ENCODE data around the gene TBC1D16. TPM values are rescaled to one million over a fixed set of nuclear protein-coding genes. Genes with fewer than 3 reads are reported as not detected.

The TBC1D16 gene
- total RNA-seq, 1 donor from 2014 or later = 33.4 TPM

DNA sequence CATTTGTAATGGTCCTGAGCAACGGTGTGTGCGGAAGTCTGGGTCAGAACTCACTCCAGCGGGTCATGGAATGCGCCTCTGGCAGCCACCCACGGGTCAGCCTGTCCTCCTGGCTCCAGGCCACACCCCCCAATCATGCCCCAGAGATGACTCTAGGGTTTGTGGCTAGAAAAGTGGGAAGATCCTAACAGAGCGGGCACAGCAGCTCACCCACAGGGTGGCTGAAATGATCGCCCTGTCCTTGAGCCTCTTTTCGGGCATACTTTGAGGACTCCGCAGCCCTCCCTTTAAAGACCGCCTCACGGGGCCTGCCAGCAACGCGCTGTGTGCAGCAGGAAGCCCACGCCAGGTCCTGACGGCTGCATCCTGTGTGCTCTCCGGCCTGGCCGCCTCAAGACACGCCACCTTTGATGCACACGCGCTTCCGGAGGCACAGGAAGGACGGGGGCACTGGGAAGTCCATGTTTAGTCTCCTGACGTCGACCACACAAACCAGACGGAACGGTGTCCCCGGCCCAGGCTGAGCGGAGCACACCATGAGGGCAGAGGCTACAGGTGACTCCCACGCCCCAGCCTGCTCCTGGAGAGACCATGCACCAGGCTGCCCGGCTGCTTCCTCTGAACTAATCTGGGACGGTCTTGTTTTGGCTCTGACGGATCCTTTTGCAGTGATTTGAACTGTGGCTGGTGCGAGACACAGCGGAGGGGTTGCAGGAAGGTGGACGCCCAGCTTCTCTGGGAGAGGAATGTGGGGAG is 92.9 kb downstream of the TBC1D16 start:
- DNase-seq (ENCODE audit: low read depth) = peak; percentile 76

GRCh38 chr17:79942011-79942405 is 93.7 kb downstream of the TBC1D16 start:
- DNase-seq (ENCODE audit: low read depth) = no peak

DNA sequence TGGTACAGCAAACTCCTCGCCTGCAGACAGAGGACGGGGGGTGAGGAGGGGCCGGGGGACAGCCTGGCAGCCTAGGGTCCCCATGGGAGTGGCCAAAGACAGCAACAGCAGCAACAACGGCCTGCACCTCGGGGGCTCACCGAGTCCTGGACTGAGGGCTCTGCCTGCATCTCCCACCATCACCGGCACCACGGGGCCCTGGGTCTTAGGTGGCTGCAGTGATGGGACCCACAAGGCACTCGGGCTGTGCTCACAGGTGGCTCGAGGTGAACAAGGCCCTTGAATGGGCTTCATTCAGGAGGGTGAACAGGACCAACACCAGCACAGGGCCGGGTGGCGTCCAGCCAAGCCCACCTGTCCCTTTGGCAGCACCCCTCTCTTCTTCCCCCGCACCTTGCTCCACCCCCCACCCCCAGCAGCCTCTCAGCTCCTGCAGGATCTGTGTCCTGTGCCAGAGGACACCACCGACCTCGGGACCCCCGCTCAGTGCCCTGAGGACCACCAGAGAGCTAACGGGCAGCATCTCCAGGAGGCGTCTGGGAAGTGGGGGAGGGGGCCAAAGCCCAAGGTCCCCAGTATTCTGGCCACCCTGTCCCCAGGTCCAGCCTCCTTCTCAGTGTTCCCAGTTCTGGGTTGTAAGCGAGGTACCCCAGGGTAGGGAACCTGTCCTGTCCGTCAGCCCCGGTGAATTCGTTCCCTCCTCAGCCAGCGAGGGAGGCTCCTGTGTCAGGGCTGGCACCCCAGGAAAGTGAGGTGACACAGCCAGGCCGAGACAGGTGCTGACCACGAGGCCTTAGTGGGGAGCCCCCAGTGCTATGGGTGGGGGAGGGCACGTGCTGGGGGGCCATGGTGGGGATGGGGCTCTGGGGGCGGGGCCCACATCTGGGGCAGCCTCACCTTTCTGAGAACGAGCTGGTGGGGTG is 94.3 kb downstream of the TBC1D16 start:
- no peak for DNase-seq (ENCODE audit: low read depth)

- DNase-seq (ENCODE audit: low read depth) = no peak
Observed at GRCh38 chr17:79940459-79941087, 95.1 kb downstream of the TBC1D16 start.

DNA sequence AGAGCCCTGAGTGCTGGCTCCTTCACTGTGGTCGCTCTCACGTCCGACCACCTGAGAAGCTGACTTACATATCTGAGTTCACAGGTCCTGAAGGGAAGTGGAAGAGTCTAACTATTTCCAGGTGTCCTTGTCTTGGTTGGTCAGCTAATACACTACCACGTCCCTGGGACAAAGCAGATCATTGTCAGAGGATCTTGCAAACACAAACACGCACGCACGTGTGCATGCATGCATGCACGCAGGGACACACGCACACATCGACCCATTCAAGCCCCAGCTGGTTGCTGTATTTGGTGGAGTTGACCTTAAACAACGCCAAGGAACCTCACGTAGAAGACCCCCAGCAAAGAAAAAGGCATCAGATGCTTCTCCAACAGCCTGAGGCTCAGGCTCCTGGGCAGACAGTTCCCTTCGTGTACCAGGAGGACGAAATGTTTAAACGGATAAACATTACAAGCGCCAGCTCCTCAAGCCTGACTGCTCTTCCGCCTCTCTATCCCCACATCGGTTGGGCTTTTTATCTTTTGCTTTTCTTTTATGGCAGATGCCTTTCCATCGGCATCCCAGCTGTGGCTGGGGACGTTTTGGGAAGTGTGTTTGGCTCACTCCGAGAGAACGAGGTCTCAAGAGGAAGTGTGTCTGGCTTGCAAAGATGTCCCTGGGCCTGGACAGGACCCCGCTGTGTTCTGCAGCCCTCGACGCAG is 95.8 kb downstream of the TBC1D16 start:
- no peak for DNase-seq (ENCODE audit: low read depth)

DNA sequence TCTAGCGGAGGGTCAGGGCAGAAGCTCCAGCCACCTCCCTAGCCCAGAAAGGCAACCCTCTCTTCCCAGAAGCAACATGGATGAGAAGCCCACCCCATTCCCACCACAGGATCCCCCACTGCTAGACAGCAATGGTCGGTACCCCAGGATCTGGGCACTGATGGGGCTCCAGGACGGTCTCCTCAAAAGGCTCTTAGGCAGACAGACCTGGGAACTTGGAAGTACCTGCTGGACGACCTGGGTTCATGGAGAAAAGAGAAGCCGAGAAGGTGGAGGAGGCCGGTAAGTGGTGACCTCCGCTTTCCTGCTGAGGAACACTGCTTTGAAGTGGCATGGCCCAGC is 96.6 kb downstream of the TBC1D16 start:
- DNase-seq (ENCODE audit: low read depth) = no peak

- DNase-seq (ENCODE audit: low read depth) = no peak
Observed at GRCh38 chr17:79938336-79939093, 97.2 kb downstream of the TBC1D16 start.

DNA sequence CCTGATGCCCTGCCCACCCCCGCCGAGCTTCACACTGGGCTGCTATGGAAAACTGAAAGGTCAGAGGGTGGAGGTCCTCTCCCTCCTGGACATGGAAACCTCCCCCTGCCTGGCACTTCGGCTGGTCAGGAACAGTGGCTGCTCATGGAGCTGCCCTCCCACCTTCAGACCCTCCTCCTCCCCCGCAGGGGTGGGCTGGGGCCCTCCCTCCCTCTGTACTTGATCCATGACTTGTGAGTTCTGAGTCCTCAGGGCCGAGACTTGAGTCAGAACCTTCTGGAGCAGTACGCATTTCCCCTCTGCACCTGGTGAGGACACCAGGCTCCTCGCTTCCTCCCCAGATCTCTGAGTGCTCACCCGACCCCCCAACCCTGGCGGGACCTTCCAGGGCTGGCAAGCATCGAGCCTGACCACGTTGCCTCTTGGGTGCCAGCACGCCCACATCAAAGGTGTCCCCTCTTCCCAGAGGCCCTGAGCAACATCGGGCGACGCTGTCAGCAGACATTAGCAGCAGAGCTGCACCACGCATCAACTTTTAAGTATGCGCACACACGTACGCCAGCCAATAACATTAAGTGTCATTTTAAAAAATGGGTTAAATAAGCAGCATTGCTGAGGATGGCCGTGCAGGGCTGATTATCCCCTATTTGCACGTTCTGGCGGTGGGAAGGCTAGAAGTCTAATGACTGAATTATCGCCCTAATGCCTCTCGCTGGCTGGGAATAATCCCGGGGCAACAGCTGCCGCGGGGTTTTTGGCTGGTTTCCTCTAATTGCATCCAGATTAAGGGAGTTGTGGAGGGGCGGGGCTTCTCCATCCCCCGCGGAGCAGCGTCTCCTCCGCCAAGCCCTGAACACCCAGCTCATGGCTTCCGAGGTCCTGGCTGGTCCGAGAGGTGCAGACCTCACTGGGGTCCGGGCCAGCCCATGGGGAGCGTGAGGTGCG is 98.0 kb downstream of the TBC1D16 start:
- no peak for DNase-seq (ENCODE audit: low read depth)

GRCh38 chr17:79936641-79937381 is 98.9 kb downstream of the TBC1D16 start:
- DNase-seq (ENCODE audit: low read depth) = no peak

- no peak for DNase-seq (ENCODE audit: low read depth)
Observed at GRCh38 chr17:79936050-79936449, 99.6 kb downstream of the TBC1D16 start.

DNA sequence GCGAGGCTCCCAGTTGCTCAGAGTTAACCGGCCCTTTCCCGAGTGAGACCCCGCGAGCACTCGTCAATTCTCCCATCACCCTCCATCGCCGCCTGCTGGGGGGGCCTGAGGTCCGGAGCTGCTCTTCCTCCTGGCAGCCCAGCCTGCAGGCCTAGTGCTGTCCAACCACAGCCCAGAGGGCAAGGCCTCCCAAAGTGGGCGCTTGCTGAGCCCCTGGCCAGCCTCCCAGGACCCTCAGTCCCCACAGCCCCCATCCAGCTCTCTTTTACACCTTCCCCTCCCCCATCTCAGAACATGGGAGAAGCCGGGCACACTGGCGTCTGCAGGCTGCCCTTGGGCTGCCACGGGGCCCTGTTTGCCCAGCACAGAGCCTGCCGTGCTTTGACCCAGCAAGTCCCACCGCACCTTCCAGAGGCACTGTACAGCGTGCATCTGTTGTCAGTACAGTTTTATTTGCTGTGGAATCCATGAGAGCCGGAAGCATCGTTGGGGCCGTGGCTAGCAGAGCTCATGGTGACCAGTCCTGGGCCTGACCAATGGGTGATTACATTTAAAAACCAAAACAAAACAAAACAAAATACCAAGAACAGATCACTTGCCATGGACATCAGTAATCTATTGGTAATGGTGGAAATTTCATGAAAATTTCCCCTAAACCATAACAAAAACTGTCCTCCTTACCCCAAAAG is 100.3 kb downstream of the TBC1D16 start:
- DNase-seq (ENCODE audit: low read depth) = no peak

DNA sequence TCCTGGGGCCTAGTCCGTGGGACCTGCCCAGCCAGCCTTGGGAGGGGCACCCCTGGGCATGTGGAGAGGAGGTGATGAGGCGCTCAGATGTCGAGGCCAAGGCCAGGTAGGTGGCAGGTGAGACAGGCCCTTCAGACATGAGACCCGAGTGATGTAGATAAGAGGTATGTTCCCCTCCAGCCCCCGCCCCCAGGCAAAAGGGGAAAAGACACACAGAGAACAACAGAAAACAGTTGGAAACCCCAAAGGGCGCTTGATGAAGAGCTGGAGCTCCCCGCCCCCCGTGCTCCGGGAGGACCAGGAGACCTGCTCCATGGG is 101.1 kb downstream of the TBC1D16 start:
- no peak for DNase-seq (ENCODE audit: low read depth)

DNA sequence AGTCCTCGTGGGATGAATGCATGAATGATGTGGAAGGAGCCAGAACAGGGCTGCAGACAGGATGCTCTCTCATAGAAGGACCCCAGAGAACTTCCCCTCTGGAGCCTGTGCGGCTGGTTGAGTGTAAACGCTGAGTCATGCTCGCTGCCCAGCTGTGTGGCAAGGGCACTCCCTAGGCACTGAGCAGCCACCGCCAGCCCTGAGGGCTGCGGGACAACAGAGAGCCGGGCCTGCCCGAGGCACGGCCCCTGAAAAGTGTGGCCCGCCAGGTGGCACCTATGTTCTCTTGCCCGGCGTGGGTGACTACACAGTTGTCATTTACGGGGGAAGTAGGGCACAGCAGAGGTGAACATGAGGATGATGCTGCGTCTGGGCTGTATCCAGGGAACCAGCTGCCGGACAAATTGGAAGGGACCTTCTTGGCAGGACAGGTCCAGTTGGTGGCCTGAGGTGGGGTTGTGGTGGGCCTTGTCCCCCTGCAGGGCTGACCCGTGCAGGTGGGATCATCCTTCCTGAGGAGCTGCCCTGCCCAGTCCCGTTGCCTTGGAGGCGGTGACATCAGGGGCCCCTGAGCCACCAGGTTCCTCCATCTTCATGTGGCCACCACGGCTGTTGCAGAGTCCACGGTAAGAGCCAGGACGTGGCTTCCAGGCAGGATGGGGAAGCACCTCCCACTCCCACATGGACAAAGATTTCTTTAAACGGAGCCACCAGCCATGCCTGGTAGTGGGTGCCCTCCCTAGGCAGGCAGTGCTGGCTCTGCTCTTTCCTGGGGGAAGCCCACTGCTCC is 101.6 kb downstream of the TBC1D16 start:
- DNase-seq (ENCODE audit: low read depth) = peak; percentile 61

DNA sequence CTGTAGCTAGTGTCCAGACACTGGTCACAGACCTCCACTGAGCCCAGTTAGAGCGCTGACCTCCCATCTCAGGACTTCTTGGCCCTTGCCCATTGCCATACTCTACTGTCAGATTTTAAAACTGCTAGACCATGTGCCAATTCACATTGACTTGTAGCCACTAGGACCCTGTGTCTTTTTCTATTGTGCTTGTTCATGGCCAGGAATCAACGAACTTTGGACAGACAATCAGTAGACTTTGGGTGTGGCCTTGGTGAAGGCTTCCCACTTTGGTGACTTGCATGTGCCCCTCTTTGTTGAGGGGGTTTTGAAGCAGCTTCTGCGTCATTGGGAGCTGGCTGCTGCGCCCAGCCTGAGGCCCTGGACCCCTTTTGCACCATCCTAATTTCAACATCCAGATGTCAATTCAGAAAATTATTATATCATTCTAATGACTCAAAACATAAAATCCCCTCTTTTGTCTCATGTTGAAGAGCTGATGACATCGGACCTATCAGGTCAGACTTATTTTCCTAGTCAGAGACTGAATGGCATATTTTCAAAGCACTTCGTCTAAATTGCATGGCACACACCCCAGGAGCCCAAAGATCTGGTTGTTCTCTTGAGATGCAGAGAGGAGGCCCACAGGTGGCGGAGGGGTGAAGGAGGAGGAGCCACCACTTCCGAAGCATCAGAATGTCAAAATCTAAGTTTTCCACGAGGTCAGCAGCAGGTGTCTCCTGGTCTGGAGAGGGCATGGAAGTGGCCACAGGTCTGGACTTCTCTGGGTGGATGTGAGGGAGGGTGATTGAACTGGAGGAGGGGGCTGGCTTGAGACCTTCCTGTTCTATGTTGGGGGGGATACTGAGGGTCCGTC is 103.0 kb downstream of the TBC1D16 start:
- no peak for DNase-seq (ENCODE audit: low read depth)

GRCh38 chr17:79931817-79932309 is 103.8 kb downstream of the TBC1D16 start:
- no peak for DNase-seq (ENCODE audit: low read depth)
